ENCODE data around the gene ATF6B. TPM values are rescaled to one million over a fixed set of nuclear protein-coding genes. Genes with fewer than 3 reads are reported as not detected.

Gene ATF6B
- total RNA-seq, 4 donors from 2014 or later, result 74.3 to 121 (median 102) TPM

DNA sequence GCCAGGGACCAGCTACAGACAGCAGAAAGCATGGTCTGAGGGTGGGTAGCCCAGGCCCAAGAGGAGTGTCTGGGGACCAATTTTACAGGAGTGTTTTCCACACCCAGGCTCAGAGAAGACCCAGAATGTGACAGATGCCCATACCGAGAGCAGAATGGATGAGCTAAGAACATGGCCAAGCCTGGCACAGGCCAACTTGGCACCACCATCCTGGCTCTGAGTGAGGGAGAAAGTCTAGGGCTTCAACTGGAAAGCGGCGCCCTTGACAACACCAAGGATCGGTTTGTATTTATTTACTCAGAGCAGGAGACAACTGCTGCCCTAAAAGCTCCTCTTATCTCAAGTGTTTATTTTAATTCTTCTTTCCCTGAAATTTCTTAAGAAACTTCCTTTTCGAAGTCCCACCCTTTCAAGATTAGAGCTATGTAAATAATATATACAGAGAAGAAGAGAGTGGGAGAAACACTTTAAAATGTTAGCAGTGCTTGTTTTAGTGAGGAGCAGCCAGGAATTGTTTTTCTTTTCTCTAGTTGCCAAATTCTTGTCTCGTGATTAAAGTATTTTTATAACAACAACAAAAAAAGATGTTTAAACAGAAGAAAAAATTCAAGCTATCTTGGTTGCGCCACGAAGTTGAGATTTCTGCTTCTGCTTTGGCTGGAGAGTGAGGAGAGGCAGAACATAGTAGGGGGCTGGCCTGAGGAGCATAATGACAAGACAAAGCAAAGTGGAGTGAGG lies 35.1 kb downstream of the ATF6B start:
- no peak overlapping the region for H3K4me3 ChIP-seq
- TF ChIP-seq, protein P1, sequence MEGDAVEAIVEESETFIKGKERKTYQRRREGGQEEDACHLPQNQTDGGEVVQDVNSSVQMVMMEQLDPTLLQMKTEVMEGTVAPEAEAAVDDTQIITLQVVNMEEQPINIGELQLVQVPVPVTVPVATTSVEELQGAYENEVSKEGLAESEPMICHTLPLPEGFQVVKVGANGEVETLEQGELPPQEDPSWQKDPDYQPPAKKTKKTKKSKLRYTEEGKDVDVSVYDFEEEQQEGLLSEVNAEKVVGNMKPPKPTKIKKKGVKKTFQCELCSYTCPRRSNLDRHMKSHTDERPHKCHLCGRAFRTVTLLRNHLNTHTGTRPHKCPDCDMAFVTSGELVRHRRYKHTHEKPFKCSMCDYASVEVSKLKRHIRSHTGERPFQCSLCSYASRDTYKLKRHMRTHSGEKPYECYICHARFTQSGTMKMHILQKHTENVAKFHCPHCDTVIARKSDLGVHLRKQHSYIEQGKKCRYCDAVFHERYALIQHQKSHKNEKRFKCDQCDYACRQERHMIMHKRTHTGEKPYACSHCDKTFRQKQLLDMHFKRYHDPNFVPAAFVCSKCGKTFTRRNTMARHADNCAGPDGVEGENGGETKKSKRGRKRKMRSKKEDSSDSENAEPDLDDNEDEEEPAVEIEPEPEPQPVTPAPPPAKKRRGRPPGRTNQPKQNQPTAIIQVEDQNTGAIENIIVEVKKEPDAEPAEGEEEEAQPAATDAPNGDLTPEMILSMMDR (IDR thresholded peaks at IDR 0.05), result no peak
- peak; percentile 27 to 76 for TF ChIP-seq EP300 (IDR thresholded peaks at IDR 0.05)
- TF ChIP-seq POLR2A (IDR thresholded peaks at IDR 0.05), result no peak
- H3K27me3 ChIP-seq, result peaks cover 0 to 25% of the 10 kb centered on the region in 2 donors
- DNase-seq (ENCODE audit: low spot score in 2 of 2), result no peak
- H3K4me1 ChIP-seq, result peaks cover 0 to 74% (median 16%) of the 10 kb centered on the region in 4 donors
- no peaks in the 10 kb centered on the region for H3K9me3 ChIP-seq
- WGBS, 2 donors, result 40 to 54% methylated on average over 8 of the region's 8 CpGs
- H3K27ac ChIP-seq, result peak overlapping the region; percentile 37 to 90 (median 67)
- peaks cover 0 to 29% (median 0%) of the 10 kb centered on the region in 3 donors for H3K36me3 ChIP-seq

DNA sequence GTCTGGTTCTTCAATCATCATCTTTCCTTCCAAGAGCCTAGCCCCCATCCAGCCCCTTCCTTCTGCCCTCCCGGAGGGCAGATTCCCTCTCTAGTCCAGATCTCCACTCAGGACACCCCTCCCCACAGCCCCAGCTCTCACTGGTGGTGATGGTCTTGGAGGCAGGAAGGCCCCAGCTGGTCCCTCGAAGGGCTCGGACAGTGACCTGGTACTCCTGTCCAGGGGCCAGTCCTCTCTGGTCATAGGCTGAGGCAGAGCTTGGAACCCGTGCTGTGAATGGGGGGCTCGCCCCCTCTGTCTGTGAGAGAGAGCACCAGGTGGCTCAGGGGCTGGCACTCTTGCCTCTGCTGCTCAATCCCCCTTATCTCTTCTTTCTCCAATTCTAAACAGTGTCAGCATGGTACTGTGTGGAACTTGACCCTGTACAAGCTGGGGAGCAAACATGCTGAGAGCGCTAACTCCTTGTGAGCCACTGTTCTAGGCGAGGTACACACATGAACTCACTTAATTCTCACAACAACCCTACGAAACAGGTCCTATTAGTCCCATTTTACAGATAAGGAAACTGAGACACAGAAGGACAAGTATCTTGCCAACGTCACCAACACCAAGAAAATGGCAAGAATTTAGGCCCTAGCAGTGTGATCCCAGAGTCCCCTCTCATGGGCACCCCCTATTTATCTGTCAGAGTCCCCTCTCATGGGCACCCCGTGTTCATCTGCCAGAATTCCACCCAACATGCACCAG lies 38.8 kb downstream of the ATF6B start:
- H3K4me1 ChIP-seq, result peaks cover 0 to 65% (median 26%) of the 10 kb centered on the region in 4 donors
- no peaks in the 10 kb centered on the region for H3K9me3 ChIP-seq
- peaks cover 0 to 13% of the 10 kb centered on the region in 2 donors for H3K27me3 ChIP-seq
- DNase-seq (ENCODE audit: low spot score in 2 of 2), result no peak
- peaks cover 0 to 18% (median 0%) of the 10 kb centered on the region in 3 donors for H3K36me3 ChIP-seq
- H3K27ac ChIP-seq, result peak overlapping the region in 3 of 4 donors; percentile 73 to 89 (median 88)
- TF ChIP-seq, protein P1 (IDR thresholded peaks at IDR 0.05), result no peak
- 83 to 87% methylated on average over 10 of the region's 10 CpGs for WGBS, 2 donors
- H3K4me3 ChIP-seq, result no peak overlapping the region

DNA sequence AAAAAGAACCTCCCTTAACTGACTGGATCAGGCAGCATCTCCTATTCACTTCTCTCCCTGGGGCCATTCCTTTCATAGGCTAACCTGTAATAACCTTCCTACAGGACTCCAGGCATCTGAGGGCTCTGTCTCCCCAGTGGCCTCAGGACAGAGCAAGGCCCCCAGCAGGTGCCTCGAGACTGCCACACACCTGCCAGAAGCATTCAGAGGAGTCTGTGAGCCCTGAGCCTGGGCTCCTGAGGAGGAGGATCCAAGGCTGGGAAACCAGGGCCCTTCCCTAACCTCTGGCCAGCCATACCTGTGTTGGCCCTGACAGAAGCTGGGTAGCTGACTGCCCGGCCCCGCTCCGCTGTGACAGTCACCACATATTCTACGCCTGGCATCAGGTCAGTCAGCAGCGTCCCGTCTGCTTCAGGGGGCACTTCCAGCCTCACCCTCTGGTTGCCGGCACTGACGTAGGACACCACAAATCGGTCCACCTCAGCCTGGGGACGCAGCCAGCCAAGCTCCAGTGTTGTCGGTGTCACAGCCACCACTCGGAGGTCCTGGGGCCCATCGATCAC lies 39.5 kb downstream of the ATF6B start:
- Histone ChIP-seq H3K9me3 (no peaks in the 10 kb centered on the region), H3K27me3 (peaks cover 0 to 13% of the 10 kb centered on the region in 2 donors), H3K36me3 (peaks cover 0 to 22% (median 0%) of the 10 kb centered on the region in 3 donors), H3K27ac (peak overlapping the region; percentile 66 to 89 (median 80)), H3K4me1 (peaks cover 0 to 65% (median 24%) of the 10 kb centered on the region in 4 donors), H3K4me3 (no peak overlapping the region)
- WGBS, 2 donors, result 78 to 88% methylated on average over 10 to 14 of the region's 14 CpGs
- TF ChIP-seq, protein P1 (IDR thresholded peaks at IDR 0.05), result no peak
- no peak for TF ChIP-seq EP300 (IDR thresholded peaks at IDR 0.05)
- TF ChIP-seq POLR2A (IDR thresholded peaks at IDR 0.05), result no peak
- DNase-seq (ENCODE audit: low spot score in 2 of 2), result no peak

DNA sequence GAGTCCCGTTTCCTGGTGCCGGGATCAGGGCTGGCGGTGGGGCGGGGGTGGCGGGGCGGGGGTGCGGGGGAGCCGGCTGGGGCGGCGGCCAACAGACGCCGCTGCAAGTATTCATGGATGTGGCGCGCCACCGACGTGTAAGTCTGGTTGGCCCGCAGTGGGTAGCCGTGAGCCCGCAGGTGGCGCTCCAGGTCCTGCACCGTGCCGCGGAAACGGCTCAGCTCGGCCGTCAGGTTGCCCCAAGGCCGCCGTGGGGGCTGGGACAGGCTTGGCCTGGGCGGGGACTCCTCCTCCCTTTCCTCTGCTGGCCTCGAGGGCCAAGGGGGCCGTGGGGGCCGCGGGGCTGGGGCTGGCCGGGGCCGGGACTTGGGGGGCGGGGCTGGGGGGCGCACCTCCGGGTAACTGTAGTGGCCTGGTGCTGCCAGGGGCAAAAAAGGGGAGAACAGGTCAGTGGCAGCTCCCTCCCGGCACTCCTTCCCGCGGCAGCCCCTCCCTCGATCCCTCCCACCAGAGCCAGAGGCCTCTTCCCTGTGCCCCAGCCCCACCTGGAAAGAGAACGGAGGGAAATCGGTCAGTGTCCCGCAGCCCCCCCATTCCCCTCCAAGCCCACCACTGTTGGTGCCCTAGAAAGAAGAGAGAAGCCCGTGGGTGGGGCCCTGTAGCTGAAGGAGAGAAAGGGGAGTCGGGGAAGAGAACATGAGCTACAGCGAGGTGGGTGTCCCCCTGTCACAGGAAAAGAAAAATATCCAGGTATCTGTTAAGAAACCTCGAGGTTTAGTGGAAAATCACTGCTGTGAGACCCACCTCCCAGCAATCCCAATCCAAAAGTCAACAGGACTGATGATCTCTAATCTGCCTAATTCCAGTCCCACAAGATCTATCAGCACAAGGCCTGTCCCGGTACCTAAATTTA lies 40.2 kb downstream of the ATF6B start:
- Histone ChIP-seq H3K27me3 (peaks cover 0 to 13% of the 10 kb centered on the region in 2 donors), H3K36me3 (peaks cover 0 to 22% (median 0%) of the 10 kb centered on the region in 3 donors), H3K9me3 (no peaks in the 10 kb centered on the region), H3K4me3 (peak overlapping the region in 2 of 4 donors; percentile 16 to 18), H3K4me1 (peaks cover 0 to 64% (median 23%) of the 10 kb centered on the region in 4 donors), H3K27ac (peak overlapping the region; percentile 66 to 89 (median 80))
- TF ChIP-seq EP300 (IDR thresholded peaks at IDR 0.05), result peak in 1 of 2 donors; percentile 38
- TF ChIP-seq, protein P1 (IDR thresholded peaks at IDR 0.05), result peak; percentile 30 to 62 (median 53)
- TF ChIP-seq POLR2A (IDR thresholded peaks at IDR 0.05), result no peak
- peak; percentile 70 to 81 for DNase-seq (ENCODE audit: low spot score in 2 of 2)
- WGBS, 2 donors, result 13 to 41% methylated on average over 8 to 27 of the region's 50 CpGs
